NCI-H82 treated with DMSO at 0.1 percent for 48 hours (cell line): Measurements from ENCODE around the gene LSS.

Source experiments
- DNase-seq: peaks from one replicate; lab custom pipeline; 2025; ENCODE audit not compliant: unreplicated experiment; lab: John Stamatoyannopoulos, UW

The LSS gene

DNA sequence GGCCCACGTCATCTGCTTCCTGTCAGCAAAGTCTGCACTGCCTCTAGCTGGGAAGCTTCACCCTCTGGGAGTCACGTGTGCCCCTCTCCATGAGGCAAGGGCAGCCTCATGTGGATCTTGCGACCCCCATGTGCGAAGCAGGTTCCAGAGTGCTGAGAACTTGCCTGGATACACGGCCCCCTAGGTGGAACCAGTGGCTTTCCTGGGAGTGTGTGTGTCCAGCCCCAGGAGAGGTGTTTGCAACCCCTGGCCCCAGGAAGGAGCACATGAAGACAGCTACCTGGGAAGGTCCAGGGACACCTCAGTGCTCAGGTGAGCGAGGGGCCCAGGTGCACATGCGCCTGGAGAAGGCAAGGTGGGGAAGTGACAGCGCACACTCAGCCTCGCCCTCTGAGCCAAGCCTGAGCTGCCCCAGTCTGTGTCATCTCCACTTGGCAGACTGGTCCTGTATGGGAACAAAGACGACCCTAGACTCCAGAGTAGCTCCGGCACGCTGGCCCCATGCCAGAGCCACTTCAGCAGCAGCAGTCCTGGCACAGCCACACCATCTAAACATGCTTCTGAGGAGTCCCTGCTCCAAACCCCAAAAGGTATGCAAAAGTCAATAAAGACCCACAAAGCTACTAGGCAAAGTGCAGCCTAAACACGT, 8.9 kb downstream of the LSS start:
- DNase-seq: no peak

DNA sequence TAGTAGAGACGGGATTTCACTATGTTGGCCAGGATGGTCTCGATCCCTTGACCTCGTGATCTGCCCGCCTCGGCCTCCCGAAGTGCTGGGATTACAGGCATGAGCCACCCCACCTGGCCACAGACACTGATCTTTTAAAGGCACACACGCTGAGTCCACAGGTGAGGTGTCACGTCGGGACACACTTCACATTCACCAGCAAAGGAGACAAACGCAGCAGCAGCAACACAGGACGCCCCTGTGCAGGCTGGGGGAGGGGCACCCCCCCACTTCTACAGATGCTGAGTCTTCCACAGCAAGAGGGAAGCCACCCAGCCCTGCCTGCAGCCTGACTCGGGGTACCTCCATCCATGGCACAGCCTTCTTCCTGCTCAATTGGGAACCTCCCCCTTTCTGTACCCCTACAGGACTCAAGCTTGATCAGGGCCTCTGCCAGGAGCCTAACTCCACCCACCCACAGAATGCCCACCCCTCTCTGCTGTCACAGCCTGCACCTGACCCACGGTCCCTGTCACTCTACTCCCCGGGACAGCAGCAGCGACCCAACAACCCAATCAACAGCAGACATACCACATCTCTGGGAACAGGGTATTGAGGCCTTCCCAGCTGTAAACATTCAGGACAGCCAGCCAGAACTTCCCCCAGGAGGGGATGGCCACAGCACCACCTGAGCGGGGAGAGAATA, 9.5 kb downstream of the LSS start:
- DNase-seq: no peak

DNA sequence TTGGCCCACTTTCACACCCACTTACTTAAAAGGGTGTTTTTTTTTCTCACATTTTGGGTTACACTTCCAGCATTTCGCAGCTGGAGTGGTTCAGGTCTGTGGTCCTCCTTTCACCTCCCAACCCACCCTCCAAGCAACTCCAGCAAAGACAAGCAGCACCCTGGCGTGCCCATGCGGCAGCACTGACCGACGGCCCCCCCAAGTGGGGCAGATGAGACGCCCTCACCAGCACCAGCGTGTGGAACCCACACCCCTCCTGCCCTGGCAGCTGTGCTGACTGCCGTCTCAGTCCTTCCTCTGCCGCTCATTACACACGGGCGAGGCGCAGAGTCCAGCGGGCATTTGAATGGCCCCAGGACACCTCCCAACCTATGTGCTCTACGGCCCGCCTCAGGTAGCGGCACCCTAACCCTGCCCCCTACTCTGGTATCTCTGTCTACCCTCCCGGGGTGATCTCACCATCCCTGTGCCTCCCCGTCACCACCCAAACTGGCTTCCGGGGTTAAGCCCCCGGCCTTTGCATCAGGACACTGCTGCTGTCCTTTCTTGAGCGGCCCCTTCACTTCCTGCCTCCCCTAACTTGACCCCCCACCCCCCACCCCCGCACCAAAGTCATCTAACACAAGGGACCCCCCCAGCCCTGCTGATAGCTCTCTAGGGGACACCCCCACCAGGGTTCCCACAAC, 10.9 kb downstream of the LSS start:
- no peak for DNase-seq

DNA sequence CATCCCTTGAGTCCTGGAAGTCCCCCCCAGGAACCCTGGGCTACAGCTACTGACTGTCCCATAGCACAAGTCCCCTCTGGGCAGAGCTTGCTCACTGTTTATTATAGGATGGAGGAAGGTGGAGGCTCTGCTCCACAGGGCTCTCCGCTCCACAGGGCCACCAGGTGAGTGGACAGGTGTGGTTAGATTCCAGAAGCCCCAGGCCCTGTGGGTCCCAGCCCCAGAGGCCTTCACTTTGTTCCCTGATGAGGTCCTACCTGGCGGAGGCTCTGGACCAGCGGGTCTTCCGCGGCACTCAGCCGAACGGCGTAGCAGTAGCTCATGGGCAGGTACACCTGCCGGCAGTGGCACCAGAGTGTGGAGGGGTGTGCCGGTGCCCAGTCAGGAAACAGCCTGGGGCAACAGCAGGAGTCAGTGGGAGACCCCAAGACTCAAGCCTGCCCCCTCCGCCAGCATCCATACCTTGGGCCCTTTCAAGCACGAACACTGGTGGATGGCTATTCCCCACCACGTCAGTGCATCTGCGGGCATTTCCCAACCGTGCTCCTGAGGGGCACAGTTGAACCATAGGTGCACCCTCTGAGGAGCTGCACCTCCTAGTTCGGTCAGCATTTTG, 12.3 kb downstream of the LSS start:
- no peak for DNase-seq

DNA sequence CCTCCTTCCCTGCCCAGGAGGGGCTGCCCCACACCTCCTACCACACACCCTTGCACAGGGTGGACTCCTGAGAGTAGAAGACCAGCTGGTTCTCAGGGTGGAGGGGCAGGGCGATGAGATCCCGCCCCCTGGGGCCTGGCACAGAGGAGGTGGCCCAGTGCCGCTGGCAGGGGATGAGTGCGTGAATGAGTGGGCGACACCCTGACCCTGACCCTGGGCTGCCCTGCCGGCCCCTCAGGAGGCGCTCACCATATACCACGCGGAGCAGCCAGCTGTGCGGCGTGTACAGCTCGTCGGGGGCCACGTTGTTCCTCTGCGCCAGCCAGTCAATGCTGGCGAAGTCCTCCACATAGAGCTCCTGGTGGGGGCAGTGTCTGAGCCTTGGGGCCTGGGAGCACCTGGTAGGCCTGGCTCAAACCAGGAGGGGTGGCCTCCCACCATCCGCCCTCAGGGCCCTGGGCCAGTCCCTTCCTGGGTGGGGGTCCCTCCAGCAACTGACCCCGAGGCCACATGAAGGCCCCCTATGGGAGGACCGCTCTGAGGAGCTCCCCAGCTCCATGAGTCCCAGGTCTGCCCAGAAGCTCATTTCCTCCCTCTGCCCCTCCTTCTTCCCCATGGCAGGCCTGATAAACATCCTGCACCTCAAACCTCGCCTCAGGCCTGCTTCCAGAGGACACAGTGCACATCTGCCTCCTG, 13.0 kb downstream of the LSS start:
- no peak for DNase-seq

DNA sequence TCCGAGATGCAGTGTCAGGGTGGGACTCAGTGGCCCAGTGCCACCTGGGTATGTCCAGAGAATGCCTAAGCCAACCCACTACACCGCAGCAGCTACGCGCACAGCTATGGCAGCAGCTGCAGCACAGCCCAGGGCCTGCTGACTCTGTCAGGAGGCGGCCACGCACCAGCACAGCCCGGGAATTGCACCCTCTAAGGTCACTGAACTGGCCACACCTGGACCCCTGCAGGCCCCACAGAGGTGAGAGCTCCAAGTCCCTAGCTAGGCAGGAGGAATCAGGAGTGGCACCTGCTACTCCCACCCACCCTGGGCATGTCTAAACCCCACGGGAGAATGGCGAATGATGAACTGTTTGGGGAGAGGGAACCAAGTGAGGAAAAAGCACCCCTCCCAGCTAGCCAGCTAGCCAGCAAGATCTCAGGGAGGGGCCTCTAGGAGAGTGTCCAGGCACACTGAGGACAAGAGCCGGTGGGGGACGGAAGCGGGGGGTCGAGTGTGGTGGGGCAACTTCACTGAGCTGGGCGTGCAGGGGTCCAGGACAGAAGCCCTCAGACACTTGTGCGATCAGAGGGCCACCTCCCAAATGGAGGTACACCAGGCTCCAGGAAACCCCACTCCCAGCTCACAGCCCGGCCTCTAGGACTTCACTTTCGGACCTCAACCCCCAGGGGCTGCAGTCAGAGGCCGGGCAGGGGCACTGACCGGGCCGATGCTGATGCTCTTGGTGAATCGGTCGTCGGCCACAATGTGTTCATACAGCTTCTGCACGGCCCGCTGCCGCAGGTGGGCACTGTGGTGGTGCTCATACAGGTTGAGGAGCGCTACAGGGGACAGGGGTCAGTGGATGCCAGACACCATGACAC, 13.9 kb downstream of the LSS start:
- DNase-seq: no peak

DNA sequence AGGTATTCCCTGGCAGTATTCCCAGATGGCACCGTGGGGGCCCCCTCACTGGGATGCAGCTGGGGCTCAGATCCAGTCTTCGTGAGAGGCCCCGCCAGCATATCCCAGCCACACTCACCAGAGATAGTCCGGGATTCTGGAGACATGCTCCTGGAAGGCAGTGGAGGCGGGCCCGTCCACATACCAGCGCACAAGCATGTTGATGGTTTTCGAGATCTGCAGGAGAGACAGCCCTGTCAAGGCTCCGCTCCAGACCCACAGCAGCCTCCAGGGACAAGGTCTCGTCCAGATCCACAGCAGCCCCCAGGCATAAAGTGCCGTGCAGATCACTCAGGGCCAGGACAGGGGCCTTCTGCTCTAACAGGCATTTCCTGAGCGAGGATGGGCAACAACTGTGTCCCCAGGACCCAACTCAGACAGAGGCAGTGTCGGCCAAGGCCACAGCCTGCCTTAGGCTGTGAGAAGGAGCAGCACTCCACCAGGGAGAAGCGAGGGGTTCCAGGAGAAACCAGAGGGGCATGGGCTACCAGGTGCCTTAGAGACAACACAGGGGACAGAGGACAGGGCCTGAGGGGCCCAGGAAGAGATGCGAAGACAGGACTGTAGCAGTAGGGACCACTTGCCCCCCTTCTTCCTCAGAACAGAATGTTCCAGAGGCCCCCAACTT, 14.8 kb downstream of the LSS start:
- no peak for DNase-seq

DNA sequence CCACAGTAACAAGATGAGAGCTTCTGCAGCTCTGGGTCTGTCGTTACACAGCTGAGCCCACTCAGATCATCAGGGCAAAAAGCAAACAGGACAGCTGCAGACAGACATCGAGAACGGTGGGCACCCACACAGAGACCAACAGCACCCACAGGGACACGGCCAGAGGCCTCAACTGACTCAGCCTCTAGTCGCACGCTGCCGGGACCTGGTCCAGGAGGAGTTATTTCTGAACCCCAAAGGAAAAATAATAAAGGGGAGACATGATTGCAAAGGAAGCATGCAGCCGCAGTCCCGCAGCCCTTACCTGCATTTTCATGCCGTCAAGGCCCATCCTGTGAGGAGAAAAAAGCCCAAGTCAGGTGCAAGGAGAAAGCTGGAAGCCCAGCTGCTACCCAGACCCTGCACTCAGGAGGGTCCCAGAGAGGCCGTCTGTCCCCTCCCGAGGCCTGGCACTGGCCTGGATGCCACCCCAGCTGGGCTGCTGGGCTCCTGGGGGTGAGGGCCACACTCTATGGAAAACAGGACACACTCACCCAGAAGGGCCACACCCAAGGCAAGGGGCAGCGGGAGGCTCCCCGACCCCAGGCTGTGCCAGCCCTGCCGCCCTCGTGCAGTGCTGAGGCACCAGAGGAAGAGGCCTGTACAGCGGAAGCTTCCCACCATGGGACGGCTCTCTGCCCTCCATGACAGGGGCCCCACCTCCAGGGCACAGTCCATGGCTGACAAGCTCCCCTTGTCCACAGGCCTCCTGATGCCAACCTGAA, 15.7 kb downstream of the LSS start:
- DNase-seq: no peak

DNA sequence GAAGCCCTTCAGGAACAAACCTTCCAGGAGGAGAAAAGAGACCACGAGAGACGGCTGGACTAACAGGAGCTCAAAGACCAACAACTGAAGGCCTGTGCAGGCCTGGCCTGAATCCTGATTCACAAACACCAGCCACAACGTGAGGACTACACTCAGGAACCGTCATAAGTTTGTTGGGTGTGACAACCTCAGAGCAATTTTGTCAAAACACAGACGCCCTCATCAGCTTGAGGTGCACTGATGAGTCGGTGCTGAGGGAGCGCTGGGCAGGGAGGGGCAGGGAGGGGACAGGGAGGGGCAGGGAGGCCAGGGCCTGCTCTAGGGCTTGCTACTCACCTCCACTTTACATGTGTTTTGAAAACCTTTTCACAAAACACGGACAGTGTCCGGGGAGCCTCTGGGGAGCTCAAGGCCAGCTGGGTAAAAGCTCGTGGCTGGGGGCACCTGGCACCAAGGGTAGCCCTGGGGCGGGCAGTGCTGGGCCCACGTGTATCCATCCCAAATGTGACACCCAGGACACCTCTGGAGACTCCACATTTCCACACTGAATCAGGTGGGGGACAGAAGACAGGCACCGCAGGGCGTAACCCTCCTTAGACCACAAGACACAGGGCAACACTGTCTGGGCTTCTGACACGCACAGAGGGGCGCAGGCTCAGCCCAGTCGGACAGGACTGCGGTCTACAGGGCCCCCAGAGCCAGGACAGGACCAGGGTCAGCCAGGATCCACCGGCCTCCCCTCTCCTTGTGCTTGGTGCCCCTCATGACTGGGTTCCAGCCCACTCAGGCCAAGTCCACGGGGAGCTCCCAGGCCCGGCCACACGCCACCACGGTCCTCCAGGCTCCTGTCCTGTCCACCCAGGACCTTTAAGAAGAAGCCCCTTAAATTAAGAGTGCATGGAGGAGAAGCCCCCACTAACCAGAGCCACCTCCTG, 16.5 kb downstream of the LSS start:
- no peak for DNase-seq

DNA sequence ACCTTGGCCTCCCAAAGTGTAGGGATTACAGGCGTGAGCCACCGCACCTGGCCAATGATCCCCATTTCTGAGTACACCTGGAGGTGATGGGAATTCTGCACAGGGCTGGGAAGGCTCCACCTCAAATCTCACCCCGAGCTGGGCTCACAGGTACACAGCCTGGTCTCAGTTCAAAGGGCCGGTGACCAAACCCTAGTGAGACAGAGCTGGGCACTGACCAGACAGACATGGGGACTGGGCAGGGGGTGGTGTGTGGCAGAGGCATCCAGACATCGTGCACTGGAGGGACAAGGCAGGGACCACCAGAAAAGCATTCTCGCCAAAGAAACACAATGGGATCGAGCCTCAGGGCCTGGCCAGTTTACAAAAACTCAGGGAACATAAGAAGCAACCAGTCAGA, 17.2 kb downstream of the LSS start:
- DNase-seq: no peak

DNA sequence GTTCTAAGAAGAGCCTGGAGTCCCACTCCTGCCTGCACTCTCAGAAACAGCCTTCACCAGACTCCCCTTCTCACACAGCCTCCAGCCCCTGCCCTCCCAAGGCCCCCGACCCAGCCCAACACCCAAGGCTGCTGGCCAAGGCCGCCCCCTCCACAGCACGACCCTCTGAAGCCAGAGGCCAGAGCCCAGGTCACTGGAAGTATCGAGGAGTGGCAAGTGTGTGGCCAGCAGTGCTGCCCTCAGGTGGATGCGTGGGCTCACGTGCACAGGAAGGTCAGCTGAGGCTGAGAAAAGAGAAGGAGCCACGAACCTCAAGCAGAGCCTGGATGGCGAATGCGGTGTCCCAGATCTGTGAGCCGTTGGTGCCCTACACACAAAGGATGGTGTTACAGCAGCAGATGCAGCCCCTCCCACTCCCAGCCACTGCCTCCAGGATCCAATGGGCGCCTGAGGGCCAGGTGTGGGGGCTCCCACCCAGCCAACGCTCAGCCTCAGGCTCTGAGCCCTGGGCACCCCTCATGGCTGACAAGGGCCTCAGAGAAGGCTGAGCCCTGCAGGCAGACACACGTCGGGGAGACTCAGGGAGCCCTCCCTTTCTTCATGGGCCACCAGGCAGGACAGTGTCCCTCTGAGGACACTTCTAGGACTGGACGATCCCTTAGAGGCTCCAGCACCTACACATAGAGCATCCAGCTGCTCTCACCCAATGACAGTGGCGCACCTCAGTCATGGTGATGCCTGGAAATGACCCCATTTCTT, 18.0 kb downstream of the LSS start:
- no peak for DNase-seq

DNA sequence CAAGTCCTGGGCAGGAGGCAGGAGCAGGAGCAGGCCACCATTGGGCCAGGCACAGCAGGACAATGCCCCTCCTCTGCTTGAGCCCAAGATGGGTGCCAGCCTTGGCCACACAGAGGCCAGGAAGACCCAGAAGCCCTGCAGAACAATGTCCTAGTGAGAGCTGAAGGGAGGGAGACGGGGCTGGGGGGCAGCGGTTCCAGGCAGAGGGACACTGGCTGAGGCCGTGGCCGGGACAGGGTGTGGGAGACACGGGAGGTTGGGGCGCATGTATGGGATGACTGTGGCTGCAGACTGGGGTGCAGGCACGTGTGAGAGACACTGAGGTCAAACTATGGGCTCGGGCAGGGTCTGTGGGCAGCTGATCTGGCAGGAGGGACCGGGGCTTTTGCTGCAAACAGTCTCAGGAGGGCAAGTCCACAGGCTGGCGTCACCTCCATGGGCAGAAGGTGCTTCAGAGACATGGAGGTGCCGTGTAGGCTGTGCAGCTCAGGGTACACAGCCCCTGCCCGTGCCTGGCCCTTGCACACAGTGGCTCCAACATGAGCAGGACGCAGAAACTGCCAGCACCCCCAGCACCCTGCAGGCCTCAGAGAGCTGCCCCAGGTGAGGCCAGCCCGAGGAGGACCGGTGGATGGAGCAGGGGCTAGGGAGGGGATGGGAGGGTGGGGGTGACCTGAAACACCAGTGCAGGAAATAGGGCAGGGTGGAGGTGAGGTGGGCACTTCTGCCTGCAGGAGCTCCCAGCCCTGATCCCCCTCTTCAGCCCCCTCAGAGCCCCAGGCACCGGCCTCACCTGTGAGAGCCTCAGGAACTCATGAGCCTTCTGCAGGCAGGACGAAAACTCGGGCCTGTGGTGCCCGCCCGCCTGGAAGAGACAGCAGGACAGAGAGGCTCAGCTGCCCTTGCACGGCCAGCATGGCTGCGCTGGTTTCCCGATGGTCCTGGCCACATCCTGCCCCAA, 19.5 kb downstream of the LSS start:
- no peak for DNase-seq

DNA sequence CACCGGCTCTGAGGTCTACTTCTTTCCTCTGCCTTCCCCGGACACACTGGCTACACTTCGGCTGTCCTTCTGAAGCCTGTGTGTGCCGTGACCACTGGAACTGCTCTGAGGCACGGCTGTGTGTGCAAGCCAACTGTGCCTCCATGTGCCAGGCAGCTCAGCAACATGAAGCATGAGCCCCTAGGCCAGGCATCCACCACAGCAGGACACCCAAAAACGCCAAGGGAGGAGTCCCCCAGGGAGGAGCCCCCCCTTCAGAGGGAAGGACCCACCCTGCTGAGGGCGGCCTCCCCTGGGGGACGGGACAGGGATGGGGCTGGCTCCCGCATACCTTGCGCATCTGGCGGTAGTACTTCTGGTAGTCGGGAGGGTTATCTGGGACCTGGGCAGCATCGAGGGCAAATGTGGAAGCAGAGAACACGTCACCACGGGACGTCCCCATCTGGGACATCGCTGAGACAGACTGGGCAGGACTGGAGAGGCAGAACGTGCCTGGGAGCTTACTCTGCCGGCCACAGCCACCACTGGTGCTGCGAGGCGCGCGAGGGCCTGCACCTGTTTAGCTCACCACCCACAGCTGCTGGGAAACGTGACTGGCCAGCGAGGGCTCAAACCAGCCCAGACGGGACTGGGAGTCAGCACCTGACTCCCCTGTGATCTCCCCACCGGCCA, 20.5 kb downstream of the LSS start:
- no peak for DNase-seq

DNA sequence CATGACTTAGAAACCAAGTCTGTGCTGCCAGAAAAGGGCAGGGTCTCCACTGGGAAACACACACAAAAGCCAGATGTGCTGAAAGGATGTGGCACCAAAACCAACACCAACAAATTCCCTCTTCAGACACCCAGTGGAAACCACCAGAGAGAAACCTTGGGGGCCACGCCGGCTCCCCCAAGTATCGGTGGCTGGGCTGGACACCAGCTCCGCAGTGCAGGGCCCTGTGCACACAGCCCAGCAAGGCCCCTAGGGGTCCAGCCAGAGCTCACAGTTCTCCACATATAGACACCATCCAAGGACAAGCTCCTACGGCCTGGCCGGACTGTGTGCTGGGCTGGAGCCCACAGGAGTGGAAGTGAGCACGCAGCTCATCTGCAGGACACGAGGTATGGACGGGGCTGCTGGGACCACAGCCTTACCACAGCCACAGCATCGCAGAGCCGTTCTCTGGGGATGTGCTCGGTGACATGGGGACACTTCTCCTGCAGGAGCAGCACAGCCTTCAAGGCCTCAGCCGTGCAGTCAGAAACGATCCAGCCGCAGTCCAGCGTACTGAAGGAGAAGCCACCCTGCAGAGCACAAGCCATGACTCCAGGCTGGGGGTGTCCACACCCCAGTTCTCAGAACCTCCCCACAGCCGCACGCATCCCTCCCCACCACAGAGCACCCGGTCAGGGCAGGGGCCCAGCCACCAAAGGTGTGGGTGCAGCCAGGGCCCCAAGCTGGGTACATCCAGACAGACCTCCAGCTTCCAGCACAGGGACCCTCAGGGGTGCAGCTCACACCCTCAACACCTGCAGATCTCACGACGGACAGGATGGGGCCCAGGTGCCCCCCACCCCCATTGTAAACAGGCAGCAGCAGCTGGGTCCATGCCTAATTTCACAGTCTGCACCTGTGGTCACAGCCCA, 21.3 kb downstream of the LSS start:
- DNase-seq: no peak
